A549 (cell line): ENCODE measurements around the gene PCDH9. TPM values are rescaled to one million over a fixed set of nuclear protein-coding genes. Genes with fewer than 3 reads are reported as not detected.

ENCODE experiments used
- ATAC-seq, 2 experiments: fragments of 200-7000 bp in 1 of 2; fragments of >200 bp in 1 of 2; cut with Nextera tagmentation in 1 of 2; cut with Tn5 transposase in 1 of 2; 3 replicates each; pipeline versions ENCODE4 v1.8.0 to v1.9.1; 2018 to 2020; ENCODE audit warnings: mild to moderate bottlenecking in 1 of 2, moderate library complexity in 1 of 2
- CTCF ChIA-PET: fragments of 300-600 bp; sonication (Branson Sonifier 250); formaldehyde crosslinking; extraction: SDS; loops from one replicate; lab custom pipeline; 2021; ENCODE audit warnings: antibody characterized with exemption, inconsistent platforms; lab: Yijun Ruan, JAX
- POLR2A ChIA-PET: fragments of 350-600 bp; formaldehyde crosslinking; extraction: SDS; loops from one replicate; lab custom pipeline; 2021; ENCODE audit warnings: antibody characterized with exemption, inconsistent platforms; lab: Yijun Ruan, JAX
- DNase-seq, 2 experiments: peaks; one replicate each; pipeline versions ENCODE4 v3.0.0 to v3.0.0-alpha.2; 2011 to 2016; ENCODE audit warnings: low read depth in 1 of 2, low spot score in 1 of 2
- FAIRE-seq: peaks from 2 replicates; lab custom pipeline; 2011; peaks lifted over from hg19 to GRCh38; lab: Jason Lieb, UNC
- H3K27ac ChIP-seq, 2 experiments: fragments of >200 bp; sonication (Bioruptor Twin); formaldehyde crosslinking; 3 replicates each; pipeline ENCODE4 v1.5.1; 2016 to 2017
- H3K4me1 ChIP-seq: fragments of >200 bp; sonication (Bioruptor Twin); formaldehyde crosslinking; 3 replicates; pipeline ENCODE4 v1.6.1; 2016
- H3K4me2 ChIP-seq: fragments of >200 bp; sonication (Bioruptor Twin); formaldehyde crosslinking; 3 replicates; pipeline ENCODE4 v1.6.1; 2016
- H3K4me3 ChIP-seq: fragments of >200 bp; sonication (Bioruptor Twin); formaldehyde crosslinking; 3 replicates; pipeline ENCODE4 v1.5.1; 2016
- H3K9me3 ChIP-seq: fragments of >200 bp; sonication (Bioruptor Twin); formaldehyde crosslinking; 3 replicates; pipeline ENCODE4 v1.6.1; 2016
- CBX2 ChIP-seq: fragments of 200-600 bp; sonication (generic); IDR thresholded peaks from 2 replicates; pipeline ENCODE4 v1.6.1; 2016; ENCODE audit warnings: low read depth, mild to moderate bottlenecking, borderline replicate concordance
- CHD4 ChIP-seq: fragments of 200-600 bp; sonication (generic); IDR thresholded peaks from 2 replicates; pipeline ENCODE4 v1.6.1; 2016; ENCODE audit warnings: antibody characterized with exemption, mild to moderate bottlenecking, borderline replicate concordance
- ESRRA ChIP-seq: fragments of 150-350 bp; IDR thresholded peaks from 2 replicates; pipeline ENCODE4 v1.6.1; 2014; ENCODE audit warnings: mild to moderate bottlenecking, low read length, borderline replicate concordance
- FOSL2 ChIP-seq, 2 experiments: fragments of 450-650 bp in 1 of 2; fragments of >200 bp in 1 of 2; sonication (Bioruptor Twin) in 1 of 2; formaldehyde crosslinking; IDR thresholded peaks; 2 replicates each; pipeline versions ENCODE4 v1.5.0 to v1.6.1; 2016 to 2020; ENCODE audit warnings: mild to moderate bottlenecking in 1 of 2, moderate library complexity in 1 of 2
- FOXS1 ChIP-seq: fragments of 250-450 bp; sonication (Bioruptor Pico); IDR thresholded peaks from 2 replicates; pipeline ENCODE4 v1.5.0; 2020; ENCODE audit warnings: mild to moderate bottlenecking, moderate library complexity
- KDM5A ChIP-seq: fragments of 200-600 bp; sonication (generic); IDR thresholded peaks from 2 replicates; pipeline ENCODE4 v1.6.1; 2016; ENCODE audit warnings: antibody characterized with exemption, mild to moderate bottlenecking
- MAFK ChIP-seq: fragments of 450-650 bp; IDR thresholded peaks from 2 replicates; pipeline ENCODE4 v1.6.1; 2014; ENCODE audit not compliant: partially characterized antibody
- MYC ChIP-seq: IDR thresholded peaks from 2 replicates; pipeline ENCODE4 v1.6.1; 2012; ENCODE audit warnings: mild to moderate bottlenecking, inconsistent platforms, low read length, improper control_type of control experiment, borderline replicate concordance
- NFE2L2 ChIP-seq: fragments of 150-350 bp; conservative IDR thresholded peaks from 2 replicates; pipeline ENCODE4 v1.6.1; 2014; ENCODE audit warnings: low read length
- NPAS2 ChIP-seq: fragments of 250-450 bp; sonication (Bioruptor Pico); IDR thresholded peaks from 2 replicates; pipeline ENCODE4 v1.8.0; 2022; ENCODE audit warnings: mild to moderate bottlenecking, moderate library complexity, borderline replicate concordance
- NR3C1 ChIP-seq: fragments of >200 bp; sonication (Bioruptor Twin); formaldehyde crosslinking; IDR thresholded peaks from 3 replicates; pipeline ENCODE4 v1.6.1; 2017
- POLR2A ChIP-seq: IDR thresholded peaks from 2 replicates; pipeline ENCODE4 v1.6.1; 2012; ENCODE audit warnings: mild to moderate bottlenecking, low read length
- RARB ChIP-seq: fragments of 250-450 bp; sonication (Bioruptor Pico); IDR thresholded peaks from 2 replicates; pipeline ENCODE4 v1.8.0; 2021; ENCODE audit warnings: mild to moderate bottlenecking, moderate library complexity
- RFX5 ChIP-seq: fragments of 450-650 bp; IDR thresholded peaks from 2 replicates; pipeline ENCODE4 v1.7.1; 2014; ENCODE audit warnings: antibody characterized with exemption, mild to moderate bottlenecking, moderate library complexity
- SMC3 ChIP-seq: fragments of >200 bp; sonication (Bioruptor Twin); formaldehyde crosslinking; IDR thresholded peaks from 3 replicates; pipeline ENCODE4 v1.6.1; 2018; ENCODE audit warnings: inconsistent platforms
- TFCP2L1 ChIP-seq: fragments of 250-450 bp; sonication (Bioruptor Pico); IDR thresholded peaks from 2 replicates; pipeline ENCODE4 v1.5.0; 2021; ENCODE audit warnings: mild to moderate bottlenecking
- TP53 ChIP-seq: fragments of 250-450 bp; sonication (Bioruptor Pico); IDR thresholded peaks from 2 replicates; pipeline ENCODE4 v1.5.0; 2021; ENCODE audit warnings: mild to moderate bottlenecking, moderate library complexity
- ZNF302 ChIP-seq: fragments of 250-450 bp; sonication (Bioruptor Pico); IDR thresholded peaks from 2 replicates; pipeline ENCODE4 v1.9.0; 2021; ENCODE audit warnings: inconsistent platforms, mild to moderate bottlenecking, moderate library complexity
- ZSCAN20 ChIP-seq: fragments of 250-450 bp; sonication (Bioruptor Pico); IDR thresholded peaks from 2 replicates; pipeline ENCODE4 v1.8.0; 2022; ENCODE audit warnings: mild to moderate bottlenecking, moderate library complexity
- WGBS: methylation state at CpG from one replicate; pipeline ENCODE4 v1.1.6; 2017; ENCODE audit errors: missing lambda C conversion rate; 5-methylcytosine and 5-hydroxymethylcytosine counted together
- polyA plus RNA-seq, 4 experiments: library from polyadenylated mRNA; depleted of rRNA in 3 of 4; stranded (reverse); fragments of >200 nt; fragmentation: RNase III in 1 of 4; extraction: RNeasy Plus Mini Kit Qiagen cat#74134 plus additional on column Dnase treatment in 1 of 4; gene quantifications; 2 replicates in 3 of 4; 3 replicates in 1 of 4; pipeline ENCODE4 v1.2.3, GENCODE V29; 2011 to 2017
- TF ChIP-seq, protein P1 (sequence below): fragments of 150-350 bp; IDR thresholded peaks from 2 replicates; pipeline ENCODE4 v1.6.1; 2014; ENCODE audit warnings: low read depth, mild to moderate bottlenecking, low read length

PCDH9 gene
- polyA plus RNA-seq, 2 of the 4 experiments (the other 2 are of a cell fraction), result 16.0 to 29.5 TPM

DNA sequence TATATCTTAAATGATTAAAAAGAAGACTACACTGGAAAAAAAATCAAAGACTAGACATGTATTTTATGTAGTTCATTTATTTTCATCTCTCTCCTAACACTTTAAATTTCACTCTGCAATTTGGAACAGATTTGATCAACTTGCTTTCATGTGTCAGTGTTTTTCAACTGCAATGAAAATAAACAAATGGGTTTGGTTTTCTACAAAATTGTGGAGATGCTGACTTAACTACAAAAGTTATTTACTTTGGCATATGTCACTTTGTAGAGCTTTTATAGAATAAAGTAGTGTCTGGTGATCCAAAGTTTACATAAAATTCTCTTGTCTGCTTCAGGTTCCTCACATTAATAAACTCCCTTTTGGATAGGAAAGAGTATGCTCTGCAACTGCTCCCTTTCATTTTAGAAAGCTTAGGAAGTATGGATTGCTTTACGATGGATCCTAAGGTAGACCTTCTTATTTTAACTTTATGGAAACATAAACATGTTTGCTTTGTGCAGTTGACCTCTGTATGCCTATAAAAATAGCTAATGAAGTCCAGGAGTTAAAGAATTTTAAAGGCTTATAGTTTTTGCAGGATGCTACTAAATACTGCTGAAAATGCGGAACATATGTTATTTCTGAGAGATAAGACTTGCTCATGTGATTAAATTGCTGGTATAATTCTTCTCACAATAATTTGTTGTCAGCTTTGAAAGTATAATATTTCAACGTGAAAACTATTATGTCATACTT, 815.9 kb downstream of the PCDH9 start:
- WGBS, result 67% methylated on average over 3 of the region's 3 CpGs
- POLR2A ChIA-PET, result no interaction called here

DNA sequence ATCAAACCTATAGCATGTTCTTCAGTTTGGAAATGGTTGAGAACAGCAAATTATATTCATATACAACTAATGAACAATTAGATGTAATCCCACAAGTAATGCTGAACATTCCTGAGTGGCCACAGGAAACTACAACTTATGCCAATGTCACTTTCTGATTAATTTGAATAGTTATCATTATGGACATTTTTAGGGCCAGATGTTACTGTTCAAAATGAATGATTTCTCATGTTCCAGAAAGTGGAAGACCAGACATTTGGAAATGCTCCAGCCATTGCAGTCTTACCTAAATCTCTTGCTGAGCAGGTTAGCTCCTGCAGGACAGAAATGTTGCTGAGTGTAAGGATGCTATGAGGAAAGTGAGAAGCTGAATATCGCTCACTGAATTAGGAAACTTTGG, 819.8 kb downstream of the PCDH9 start:
- DNase-seq, result no peak
- FAIRE-seq, result no peak
- no peak overlapping the region for H3K4me3 ChIP-seq
- 84% methylated on average over 1 of the region's 1 CpG for WGBS
- POLR2A ChIA-PET, result no interaction called here
- H3K9me3 ChIP-seq, result no peaks in the 10 kb centered on the region
- CTCF ChIA-PET, result no interaction called here
- peaks cover 19% of the 10 kb centered on the region; the same call in 2 of the 3 replicates for H3K4me1 ChIP-seq
- no peak for ATAC-seq
- H3K4me2 ChIP-seq, result no peak overlapping the region
- H3K27ac ChIP-seq, result no peak overlapping the region
- no peak for TF ChIP-seq SMC3
- TF ChIP-seq TFCP2L1 (CRISPR knock-in tag), result no peak
- TF ChIP-seq FOXS1 (CRISPR knock-in tag), result no peak
- TF ChIP-seq MYC, result no peak
- no peak for TF ChIP-seq POLR2A

More for the DNA sequence above, 815.9 kb downstream of the PCDH9 start:
- H3K9me3 ChIP-seq, result no peaks in the 10 kb centered on the region
- H3K4me3 ChIP-seq, result no peak overlapping the region
- no peak for DNase-seq
- TF ChIP-seq TP53 (CRISPR knock-in tag), result no peak
- 0 out of 2 replicates have a peak, but pooled peaks have one; percentile 10 for TF ChIP-seq NPAS2
- no peak for FAIRE-seq
- peaks cover 7% of the 10 kb centered on the region; the same call in 1 of the 3 replicates for H3K4me1 ChIP-seq
- ATAC-seq, result no peak
- CTCF ChIA-PET, result no interaction called here
- 0 out of 3 replicates have a peak overlapping the region, but pooled peaks have one; percentile 19 for H3K4me2 ChIP-seq
- H3K27ac ChIP-seq, result no peak overlapping the region

DNA sequence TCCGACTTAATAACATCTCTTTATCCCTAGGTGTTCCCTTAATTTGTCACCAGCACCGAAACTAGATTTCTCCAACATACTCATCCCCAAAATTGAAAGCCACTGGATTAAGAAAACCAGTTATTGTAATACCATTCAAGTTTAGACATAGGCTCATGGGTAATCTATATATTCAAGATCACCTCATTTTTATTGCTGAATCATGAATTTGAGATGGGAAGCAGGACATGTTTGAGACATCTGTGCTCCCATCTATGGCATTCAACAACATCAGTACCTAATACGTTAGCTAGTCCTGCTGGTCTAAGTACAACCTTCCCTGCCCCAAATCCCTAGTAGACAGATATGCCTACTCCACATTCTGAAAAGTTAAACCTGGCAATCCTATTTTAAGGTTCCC, 820.6 kb downstream of the PCDH9 start:
- Histone ChIP-seq H3K4me1 (peaks cover 19% of the 10 kb centered on the region; the same call in 2 of the 3 replicates), H3K4me3 (no peak overlapping the region), H3K4me2 (no peak overlapping the region), H3K27ac (no peak overlapping the region), H3K9me3 (no peaks in the 10 kb centered on the region)
- 96% methylated on average over 3 of the region's 3 CpGs for WGBS
- CTCF ChIA-PET, result no interaction called here
- DNase-seq (no peak), ATAC-seq (no peak), FAIRE-seq (no peak)
- TF ChIP-seq MAFK (peak; percentile 73), RARB (no peak)
- POLR2A ChIA-PET, result no interaction called here

DNA sequence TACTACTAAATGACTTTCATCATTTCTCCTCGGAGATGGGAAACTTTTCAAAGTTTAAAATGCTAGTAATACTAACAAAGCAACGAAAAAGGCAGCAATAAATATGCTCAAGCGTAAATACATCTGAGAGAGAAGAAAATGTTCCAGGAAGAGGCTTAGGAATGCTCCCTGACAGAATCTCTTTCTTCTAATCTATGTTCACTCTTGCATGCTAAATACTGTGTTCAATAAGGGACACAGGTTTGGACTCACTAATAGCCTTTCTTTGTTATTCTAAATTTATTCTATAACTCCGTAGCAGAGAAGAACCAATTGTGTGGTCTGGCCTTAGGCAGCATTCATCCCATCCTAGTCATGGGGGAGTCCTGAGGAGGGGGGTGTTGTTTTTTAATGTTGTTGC, 823.0 kb downstream of the PCDH9 start:
- no peak overlapping the region for H3K27ac ChIP-seq
- POLR2A ChIA-PET, result no interaction called here
- ATAC-seq (no peak), DNase-seq (no peak), FAIRE-seq (no peak)
- H3K4me2 ChIP-seq, result no peak overlapping the region
- H3K4me3 ChIP-seq, result no peak overlapping the region
- TF ChIP-seq NR3C1, result no peak
- H3K4me1 ChIP-seq, result peaks cover 30% of the 10 kb centered on the region; the same call in 2 of the 3 replicates
- 85% methylated on average over 4 of the region's 4 CpGs for WGBS
- no peaks in the 10 kb centered on the region for H3K9me3 ChIP-seq
- CTCF ChIA-PET, result interaction anchor here (1.4 kb wide), 1 partner anchor 13 kb away, joined by 3 read pairs; no protein-coding TSS in a partner anchor

DNA sequence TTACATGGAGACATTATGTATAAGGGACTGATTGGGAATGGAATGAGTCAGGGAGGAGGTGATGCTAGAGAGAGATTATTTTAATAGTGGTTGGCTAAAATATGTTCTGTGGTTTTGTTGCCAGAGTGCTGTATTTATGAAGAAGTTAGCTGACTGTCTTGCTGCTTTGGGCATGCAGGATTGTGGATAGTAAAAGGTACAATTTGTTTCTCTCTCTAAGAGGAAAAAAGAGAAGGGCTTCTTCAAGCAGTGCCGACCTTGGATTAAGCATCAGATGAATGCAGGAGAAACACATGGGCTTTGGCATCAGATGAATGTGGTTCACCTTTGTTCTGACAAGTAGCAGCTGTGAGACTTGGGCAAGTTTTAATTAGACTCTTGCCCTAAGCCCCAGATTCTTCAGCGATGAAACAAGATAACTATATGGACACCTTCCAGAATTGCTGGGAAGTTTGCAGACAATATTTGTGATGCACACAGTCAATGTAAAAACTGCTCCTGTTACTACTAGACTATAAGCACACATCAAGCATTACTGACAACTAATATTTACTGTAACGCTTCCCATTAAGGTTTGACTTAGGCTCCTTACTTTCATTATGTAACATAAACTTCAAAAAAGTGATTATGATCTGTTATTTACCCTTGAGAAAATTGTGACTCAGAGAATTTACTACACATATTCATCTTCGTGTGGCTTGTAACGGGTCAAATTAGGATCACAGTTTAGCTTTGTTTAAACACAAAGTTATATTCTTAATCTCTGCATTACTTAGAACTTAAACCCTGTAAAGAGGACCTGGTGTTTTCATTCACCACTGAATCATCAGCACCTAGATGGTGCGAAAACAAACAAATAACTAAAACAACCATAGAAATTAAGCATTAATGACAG, 824.0 kb downstream of the PCDH9 start:
- FAIRE-seq (no peak), DNase-seq (no peak), ATAC-seq (no peak)
- Histone ChIP-seq H3K4me2 (peak overlapping the region; percentile 25; the same call in 2 of the 3 replicates), H3K27ac (no peak overlapping the region), H3K4me3 (no peak overlapping the region), H3K4me1 (peaks cover 36% of the 10 kb centered on the region; the same call in 2 of the 3 replicates), H3K9me3 (no peaks in the 10 kb centered on the region)
- TF ChIP-seq TP53 (CRISPR knock-in tag) (no peak), SMC3 (no peak), KDM5A (no peak), FOSL2 (IDR thresholded peaks at IDR 0.05) (no peak), FOSL2 (CRISPR knock-in tag; IDR thresholded peaks at IDR 0.05) (no peak), RFX5 (no peak), CHD4 (no peak), ZNF302 (CRISPR knock-in tag) (no peak), CBX2 (no peak), NFE2L2 (no peak), ESRRA (no peak), ZSCAN20 (CRISPR knock-in tag) (no peak)
- TF ChIP-seq, protein P1, sequence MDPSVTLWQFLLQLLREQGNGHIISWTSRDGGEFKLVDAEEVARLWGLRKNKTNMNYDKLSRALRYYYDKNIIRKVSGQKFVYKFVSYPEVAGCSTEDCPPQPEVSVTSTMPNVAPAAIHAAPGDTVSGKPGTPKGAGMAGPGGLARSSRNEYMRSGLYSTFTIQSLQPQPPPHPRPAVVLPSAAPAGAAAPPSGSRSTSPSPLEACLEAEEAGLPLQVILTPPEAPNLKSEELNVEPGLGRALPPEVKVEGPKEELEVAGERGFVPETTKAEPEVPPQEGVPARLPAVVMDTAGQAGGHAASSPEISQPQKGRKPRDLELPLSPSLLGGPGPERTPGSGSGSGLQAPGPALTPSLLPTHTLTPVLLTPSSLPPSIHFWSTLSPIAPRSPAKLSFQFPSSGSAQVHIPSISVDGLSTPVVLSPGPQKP, result no peak
- ChIA-PET CTCF (interaction anchor here (1.4 kb wide), 1 partner anchor 12 kb away, joined by 3 read pairs; no protein-coding TSS in a partner anchor), POLR2A (no interaction called here)
- 60% methylated on average over 6 of the region's 6 CpGs for WGBS
